Mesodermal cell (in vitro differentiated cells): ENCODE results near the gene LTK.

Experiments
- H3K27ac ChIP-seq: 2 replicates; pipeline ENCODE4 v1.7.0; 2013; ENCODE audit warnings: mild to moderate bottlenecking, low read depth, low read length, moderate library complexity; ENCODE audit not compliant: severe bottlenecking
- H3K36me3 ChIP-seq: 2 replicates; pipeline ENCODE4 v1.7.1; 2013; ENCODE audit warnings: mild to moderate bottlenecking, low read length, moderate library complexity; ENCODE audit not compliant: control insufficient read depth, insufficient read depth
- H3K4me1 ChIP-seq: one replicate; pipeline ENCODE4 v1.7.1; 2013; ENCODE audit warnings: mild to moderate bottlenecking, low read length; ENCODE audit not compliant: insufficient read depth, control insufficient read depth, poor library complexity, severe bottlenecking
- H3K4me3 ChIP-seq: 2 replicates; pipeline ENCODE4 v1.7.0; 2013; ENCODE audit warnings: low read length, control low read depth, mild to moderate bottlenecking; ENCODE audit not compliant: insufficient read depth, poor library complexity, severe bottlenecking; ENCODE audit errors: extremely low read depth
- H3K9me3 ChIP-seq: 2 replicates; pipeline ENCODE4 v1.7.1; 2013; ENCODE audit warnings: mild to moderate bottlenecking, low read length, moderate library complexity; ENCODE audit not compliant: control insufficient read depth
- WGBS, 2 experiments: methylation state at CpG; one replicate each; pipeline ENCODE4 v1.1.5; 2013; ENCODE audit warnings: missing lambda C conversion rate in 2 of 2; ENCODE audit not compliant: insufficient coverage in 2 of 2; 5-methylcytosine and 5-hydroxymethylcytosine counted together

Gene LTK

DNA sequence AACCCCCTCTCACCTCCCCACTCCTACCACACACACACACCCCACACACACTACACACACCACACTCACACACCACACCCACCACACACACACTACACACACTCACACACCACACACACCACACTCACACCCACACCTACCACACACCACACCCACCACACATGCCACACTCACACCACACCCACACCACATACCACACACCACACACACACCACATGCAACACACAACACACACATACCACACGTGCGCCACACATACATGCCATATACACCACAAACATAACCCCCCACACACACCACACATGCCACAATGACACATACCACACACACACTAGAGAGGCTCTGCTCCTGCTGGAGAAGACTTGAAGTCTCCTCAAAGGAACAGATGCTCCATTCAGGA lies 25.8 kb downstream of the LTK start:
- Histone ChIP-seq H3K27ac (no peak overlapping the region), H3K9me3 (no peaks in the 10 kb centered on the region), H3K36me3 (peaks cover 7% of the 10 kb centered on the region), H3K4me1 (peaks cover 20% of the 10 kb centered on the region), H3K4me3 (no peak overlapping the region)
- 83% methylated on average over 2 of the region's 2 CpGs for whole genome bisulfite sequencing, 2 experiments

GRCh38 chr15:41487381-41487780 lies 26.2 kb downstream of the LTK start:
- H3K36me3 ChIP-seq, result peaks cover 11% of the 10 kb centered on the region

GRCh38 chr15:41486286-41486685 lies 27.3 kb downstream of the LTK start:
- Histone ChIP-seq H3K4me3 (no peak overlapping the region), H3K36me3 (peaks cover 20% of the 10 kb centered on the region), H3K27ac (no peak overlapping the region), H3K4me1 (peaks cover 5% of the 10 kb centered on the region), H3K9me3 (no peaks in the 10 kb centered on the region)
- WGBS, 2 experiments, result 96 to 97% methylated on average over 38 to 43 of the region's 43 CpGs

More at GRCh38 chr15:41487381-41487780, 26.2 kb downstream of the LTK start:
- peaks cover 16% of the 10 kb centered on the region for H3K4me1 ChIP-seq
- H3K27ac ChIP-seq, result no peak overlapping the region
- WGBS, 2 experiments, result 88 to 89% methylated on average over 9 of the region's 9 CpGs
- no peak overlapping the region for H3K4me3 ChIP-seq
- H3K9me3 ChIP-seq, result no peaks in the 10 kb centered on the region

GRCh38 chr15:41484937-41485625 lies 28.5 kb downstream of the LTK start:
- Histone ChIP-seq H3K36me3 (peaks cover 32% of the 10 kb centered on the region), H3K9me3 (no peaks in the 10 kb centered on the region), H3K4me1 (no peaks in the 10 kb centered on the region), H3K27ac (no peak overlapping the region), H3K4me3 (no peak overlapping the region)
- WGBS, 2 experiments, result 86% methylated on average over 8 to 11 of the region's 11 CpGs

DNA sequence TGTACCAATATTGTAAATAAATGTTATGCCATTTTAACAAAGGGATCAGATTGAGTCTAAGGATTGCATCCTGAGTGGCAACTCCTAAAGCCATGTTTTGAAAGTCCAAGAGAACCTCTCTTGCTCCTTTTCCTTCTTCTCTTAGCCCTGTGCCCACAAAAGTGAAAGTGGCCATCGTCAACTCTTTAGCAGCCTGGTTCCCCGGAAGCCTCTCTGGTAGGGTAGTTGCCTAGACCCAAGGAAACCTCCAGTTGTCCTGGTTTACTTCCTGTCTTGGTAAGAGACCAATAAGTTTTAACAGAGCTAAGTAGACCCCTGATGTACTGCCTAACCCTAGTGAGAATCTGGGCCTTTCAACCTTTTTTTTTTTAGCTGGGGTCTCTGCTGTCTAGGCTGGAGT lies 30.1 kb downstream of the LTK start:
- Histone ChIP-seq H3K27ac (no peak overlapping the region), H3K36me3 (peaks cover 48% of the 10 kb centered on the region)
- WGBS, 2 experiments, result 100% methylated on average over 2 of the region's 2 CpGs; no CpG with 5 or more reads in 1 of the 2 experiments

GRCh38 chr15:41483115-41483514 lies 30.5 kb downstream of the LTK start:
- Histone ChIP-seq H3K9me3 (no peaks in the 10 kb centered on the region), H3K4me1 (no peaks in the 10 kb centered on the region), H3K27ac (no peak overlapping the region), H3K4me3 (no peak overlapping the region), H3K36me3 (peaks cover 52% of the 10 kb centered on the region)

More for the DNA sequence above, 30.1 kb downstream of the LTK start:
- Histone ChIP-seq H3K9me3 (no peaks in the 10 kb centered on the region), H3K4me3 (no peak overlapping the region), H3K4me1 (no peaks in the 10 kb centered on the region)

- H3K4me3 ChIP-seq, result no peak overlapping the region
- peaks cover 60% of the 10 kb centered on the region for H3K36me3 ChIP-seq
- H3K9me3 ChIP-seq, result no peaks in the 10 kb centered on the region
- no peaks in the 10 kb centered on the region for H3K4me1 ChIP-seq
- H3K27ac ChIP-seq, result no peak overlapping the region
- 90 to 94% methylated on average over 2 to 8 of the region's 9 CpGs for WGBS, 2 experiments
These were observed 31.3 kb downstream of the LTK start for GRCh38 chr15:41482110-41482877.

GRCh38 chr15:41480396-41481140 lies 33.1 kb downstream of the LTK start:
- no peak overlapping the region for H3K27ac ChIP-seq
- 94 to 97% methylated on average over 8 to 9 of the region's 12 CpGs for WGBS, 2 experiments
- peaks cover 7% of the 10 kb centered on the region for H3K4me1 ChIP-seq
- no peaks in the 10 kb centered on the region for H3K9me3 ChIP-seq
- H3K36me3 ChIP-seq, result peaks cover 78% of the 10 kb centered on the region
- no peak overlapping the region for H3K4me3 ChIP-seq

DNA sequence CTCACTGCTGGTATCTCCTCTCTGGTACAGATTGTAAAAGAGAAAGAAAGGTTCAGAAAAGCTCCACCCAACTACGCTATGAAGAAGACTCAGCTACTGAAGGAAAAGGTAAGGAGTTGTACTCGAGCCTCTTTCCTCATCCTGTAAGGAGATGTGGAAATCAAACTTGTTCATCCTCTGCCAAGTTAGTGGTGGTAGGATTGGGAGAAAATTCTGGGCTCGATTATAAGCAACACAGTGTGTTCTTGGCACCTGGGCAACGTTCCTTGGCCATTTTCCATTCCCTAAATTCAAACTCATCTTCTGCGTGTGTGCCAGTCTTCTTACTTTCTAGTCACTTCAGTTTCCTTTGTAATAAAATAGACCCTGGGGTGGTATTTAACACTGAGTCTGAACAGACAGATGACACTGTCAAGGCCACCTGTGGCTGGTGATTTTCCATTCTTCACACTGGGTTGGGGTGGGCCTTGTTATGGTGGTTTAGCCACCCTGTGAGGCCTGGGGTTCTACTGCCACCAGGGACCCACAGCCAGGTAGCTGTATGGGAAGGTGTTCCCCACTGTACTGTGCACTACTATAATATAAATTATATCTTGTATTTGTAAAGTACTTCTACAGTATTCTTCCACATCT lies 37.1 kb downstream of the LTK start:
- Histone ChIP-seq H3K27ac (no peak overlapping the region), H3K9me3 (no peaks in the 10 kb centered on the region), H3K36me3 (peaks cover 92% of the 10 kb centered on the region), H3K4me3 (no peak overlapping the region), H3K4me1 (peaks cover 7% of the 10 kb centered on the region)
- WGBS, 2 experiments, result 100% methylated on average over 3 of the region's 5 CpGs; no CpG with 5 or more reads in 1 of the 2 experiments

DNA sequence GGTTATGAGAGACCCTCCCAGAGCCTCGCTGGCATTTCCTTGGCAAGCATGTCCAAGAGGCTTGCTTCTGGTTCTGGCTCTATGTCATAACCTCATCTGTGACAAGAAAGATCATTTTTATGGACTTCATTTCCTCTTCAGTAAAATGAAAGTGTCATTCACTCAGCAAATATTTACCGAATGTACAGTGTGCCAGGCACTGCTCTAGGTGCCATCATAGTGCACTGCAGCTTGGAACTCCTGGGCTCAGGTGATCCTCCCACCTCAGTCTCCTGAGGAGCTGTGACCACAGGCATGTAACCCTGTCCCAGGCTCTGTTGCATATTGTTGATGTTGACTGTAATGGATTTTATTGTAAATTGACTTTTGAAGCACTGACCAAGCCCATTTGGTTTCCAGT lies 38.7 kb downstream of the LTK start:
- Histone ChIP-seq H3K9me3 (no peaks in the 10 kb centered on the region), H3K4me3 (no peak overlapping the region), H3K36me3 (peaks cover 92% of the 10 kb centered on the region), H3K27ac (no peak overlapping the region), H3K4me1 (peaks cover 7% of the 10 kb centered on the region)
- WGBS, 2 experiments, result 94 to 100% methylated on average over 2 of the region's 2 CpGs
